K562 (cell line): ENCODE measurements around the gene SLC25A21. TPM values are rescaled to one million over a fixed set of nuclear protein-coding genes. Genes with fewer than 3 reads are reported as not detected.

Experiments
- ATAC-seq: fragments of 200-7000 bp; cut with Tn5 transposase; 3 replicates; pipeline ENCODE4 v1.9.1; 2020; ENCODE audit warnings: moderate library complexity
- BruUV-seq: library from RNA; stranded (reverse); fragments of 400-500 nt; replicated peaks from 2 replicates; lab custom pipeline; 2021; lab: Mats Ljungman, UMichigan
- CTCF ChIA-PET: fragments of 300-600 bp; formaldehyde crosslinking; extraction: SDS; loops from one replicate; lab custom pipeline; 2021; ENCODE audit warnings: low intra/inter-chr PET ratio; lab: Yijun Ruan, JAX
- POLR2A ChIA-PET: fragments of 300-600, 350-650 bp; sonication (Branson Sonifier 250); formaldehyde crosslinking; extraction: SDS; loops from one replicate; lab custom pipeline; 2021; ENCODE audit warnings: antibody characterized with exemption, inconsistent platforms; lab: Yijun Ruan, JAX
- DNase-seq, 4 experiments: peaks; one replicate each; pipeline versions ENCODE4 v3.0.0 to v3.0.0-alpha.2; 2011 to 2018; ENCODE audit warnings: low spot score in 3 of 4, mixed read lengths in 3 of 4; ENCODE audit errors: extremely low read depth in 1 of 4
- FAIRE-seq: peaks from 2 replicates; lab custom pipeline; 2011; peaks lifted over from hg19 to GRCh38; lab: Jason Lieb, UNC
- H2AFZ ChIP-seq: 2 replicates; pipeline ENCODE4 v1.6.0; 2011; ENCODE audit warnings: low read depth, low read length, control low read depth, inconsistent platforms
- H3K27ac ChIP-seq: fragments of 200-600 bp; 3 replicates; pipeline ENCODE4 v1.8.0; 2011; ENCODE audit warnings: low read depth, mild to moderate bottlenecking, control low read depth, inconsistent platforms, low read length, moderate library complexity, mixed read lengths; ENCODE audit errors: extremely low read depth
- H3K27me3 ChIP-seq, 2 experiments: fragments of 300-600 bp in 1 of 2; 2 replicates in 1 of 2; 3 replicates in 1 of 2; pipeline versions ENCODE4 v1.6.0 to v1.8.0; 2011; ENCODE audit warnings: inconsistent platforms in 2 of 2, low read length in 2 of 2, mild to moderate bottlenecking in 1 of 2, mixed read lengths in 1 of 2, moderate library complexity in 1 of 2; ENCODE audit not compliant: control insufficient read depth in 2 of 2, insufficient read depth in 2 of 2
- H3K36me3 ChIP-seq: fragments of 300-600 bp; 3 replicates; pipeline ENCODE4 v1.8.0; 2011; ENCODE audit warnings: mild to moderate bottlenecking, low read length, inconsistent platforms; ENCODE audit not compliant: control insufficient read depth, insufficient read depth
- H3K4me1 ChIP-seq, 2 experiments: fragments of 200-600 bp in 1 of 2; replicated peaks in 1 of 2; 2 replicates in 1 of 2; 3 replicates in 1 of 2; pipeline versions ENCODE4 v1.5.1 to v1.8.0; 2011; ENCODE audit warnings: inconsistent platforms in 2 of 2, low read length in 2 of 2, mild to moderate bottlenecking in 1 of 2, mixed read lengths in 1 of 2, moderate library complexity in 1 of 2; ENCODE audit not compliant: control insufficient read depth in 2 of 2, insufficient read depth in 2 of 2
- H3K4me2 ChIP-seq: 2 replicates; pipeline ENCODE4 v1.6.1; 2011; ENCODE audit warnings: low read length, control low read depth, inconsistent platforms, mixed read lengths; ENCODE audit not compliant: insufficient read depth
- H3K4me3 ChIP-seq: fragments of 200-600 bp; sonication (generic), shearing (Covaris generic); 2 replicates; pipeline ENCODE4 v1.5.1; 2016; ENCODE audit warnings: control low read depth, inconsistent platforms
- H3K79me2 ChIP-seq: fragments of 200-600 bp; 3 replicates; pipeline ENCODE4 v1.8.0; 2011; ENCODE audit warnings: low read length, inconsistent platforms; ENCODE audit not compliant: control insufficient read depth, insufficient read depth
- H3K9ac ChIP-seq, 2 experiments: 2 replicates each; pipeline versions ENCODE4 v1.6.0 to v1.6.1; 2011; ENCODE audit warnings: low read depth in 2 of 2, low read length in 2 of 2, control low read depth in 1 of 2, inconsistent platforms in 1 of 2, mild to moderate bottlenecking in 1 of 2, mixed read lengths in 1 of 2; ENCODE audit not compliant: insufficient read depth in 1 of 2
- H3K9me1 ChIP-seq: one replicate; pipeline ENCODE4 v1.6.0; 2011; ENCODE audit warnings: inconsistent platforms, mild to moderate bottlenecking, low read length, moderate library complexity; ENCODE audit not compliant: control insufficient read depth, insufficient read depth
- H3K9me3 ChIP-seq: replicated peaks from 2 replicates; pipeline ENCODE4 v1.5.1; 2011; ENCODE audit warnings: low read depth, low read length, inconsistent platforms; ENCODE audit not compliant: control insufficient read depth, insufficient read depth
- H4K20me1 ChIP-seq: replicated peaks from 2 replicates; pipeline ENCODE4 v1.6.1; 2011; ENCODE audit warnings: low read length, inconsistent platforms, mixed read lengths; ENCODE audit not compliant: control insufficient read depth, insufficient read depth
- HNRNPL ChIP-seq: fragments of 200-400 bp; formaldehyde crosslinking; IDR thresholded peaks from 2 replicates; pipeline ENCODE4 v1.6.1; 2017; ENCODE audit warnings: low read depth, mild to moderate bottlenecking, low read length
- MLX ChIP-seq, 2 experiments: fragments of 450-650 bp in 1 of 2; sonication (generic) in 1 of 2; formaldehyde crosslinking; conservative IDR thresholded peaks; 2 replicates each; pipeline versions ENCODE4 v1.4.0 to v1.8.1; 2020 to 2022; ENCODE audit warnings: mild to moderate bottlenecking in 1 of 2, missing genetic modification reagents in 1 of 2
- NCOA6 ChIP-seq: fragments of 450-650 bp; IDR thresholded peaks from 2 replicates; pipeline ENCODE4 v1.6.1; 2017; ENCODE audit warnings: mild to moderate bottlenecking
- PCBP2 ChIP-seq: fragments of 200-400 bp; formaldehyde crosslinking; IDR thresholded peaks from 2 replicates; pipeline ENCODE4 v1.6.1; 2018; ENCODE audit warnings: low read length, low read depth, mild to moderate bottlenecking, moderate library complexity; ENCODE audit not compliant: poor library complexity, severe bottlenecking
- SUPT5H ChIP-seq: fragments of 450-650 bp; IDR thresholded peaks from 2 replicates; pipeline ENCODE4 v1.6.1; 2016
- TGIF2 ChIP-seq: sonication (generic); formaldehyde crosslinking; IDR thresholded peaks from 2 replicates; pipeline ENCODE4 v1.8.1; 2022; ENCODE audit warnings: mild to moderate bottlenecking, missing genetic modification reagents, moderate library complexity
- ZNF354B ChIP-seq: fragments of 250-450 bp; sonication (Bioruptor Pico); IDR thresholded peaks from 2 replicates; pipeline ENCODE4 v1.4.0; 2020
- ZNF41 ChIP-seq: fragments of 250-450 bp; sonication (Bioruptor Pico); conservative IDR thresholded peaks from 2 replicates; pipeline ENCODE4 v1.4.0; 2020; ENCODE audit warnings: mild to moderate bottlenecking
- WGBS: fragments of 100-300 bp; shearing (Covaris generic); methylation state at CpG from one replicate; pipeline ENCODE4 v1.1.6; 2016; ENCODE audit warnings: low coverage, mixed read lengths; ENCODE audit not compliant: insufficient coverage; ENCODE audit errors: missing lambda C conversion rate; 5-methylcytosine and 5-hydroxymethylcytosine counted together
- in situ Hi-C: fragments of 300-500 bp; cut with MboI; formaldehyde crosslinking; loops from 4 replicates; pipeline ENCODE4 v1.15.0; 2018; ENCODE audit warnings: inconsistent platforms, mixed read lengths
- intact Hi-C: fragments of 100-400 bp; cut with micrococcal nuclease; formaldehyde crosslinking; loops from 2 replicates; pipeline ENCODE4 v1.14.2; 2022
- polyA plus RNA-seq, 8 experiments: library from polyadenylated mRNA; depleted of rRNA in 4 of 8; stranded (reverse) in 5 of 8; unstranded in 3 of 8; fragments of >200 nt; fragmentation: Nextera tagmentation in 2 of 8; fragmentation: Illumina TruSeq in 1 of 8; extraction: Ambion mirVana in 2 of 8; extraction: Trizol in 1 of 8; gene quantifications; 2 replicates each; pipeline versions ENCODE4 v1.2.1 to v1.2.3, GENCODE V29; 2011 to 2014; ENCODE audit warnings: inconsistent platforms in 1 of 8, missing spikeins in 1 of 8
- total RNA-seq, 7 experiments: library from RNA; depleted of rRNA in 6 of 7; stranded (reverse); fragments of >200 nt in 6 of 7; fragmentation: Illumina TruSeq in 2 of 7; extraction: Trizol in 2 of 7; gene quantifications; 2 replicates each; pipeline versions ENCODE4 v1.2.1 to v1.2.3, GENCODE V29; 2011 to 2021; ENCODE audit warnings: low replicate concordance in 1 of 7

Gene SLC25A21
- total and polyA plus RNA-seq, 9 of the 15 experiments (the other 6 are each of a cell fraction or from before 2014, with no cell fraction given) = 15.2 to 46.7 (median 28.7) TPM

GRCh38 chr14:36683083-36683724, 489.2 kb downstream of the SLC25A21 start:
- H3K4me1 ChIP-seq = no peaks in the 10 kb centered on the region
- H3K79me2 ChIP-seq = no peaks in the 10 kb centered on the region
- H3K9me3 ChIP-seq = no peaks in the 10 kb centered on the region
- ATAC-seq (no peak), FAIRE-seq (no peak), DNase-seq (no peak)
- H4K20me1 ChIP-seq = no peaks in the 10 kb centered on the region
- in situ Hi-C loops (no loop called here), intact Hi-C loops (no loop called here)
- WGBS = 55% methylated on average over 8 of the region's 9 CpGs
- BruUV-seq = no TSS peak
- H3K36me3 ChIP-seq = peaks cover 9% of the 10 kb centered on the region; the same call in 1 of the 3 replicates
- no peak overlapping the region for H3K9ac ChIP-seq
- no peak for TF ChIP-seq ZNF354B (CRISPR knock-in tag)
- no peak for TF ChIP-seq SUPT5H
- no peak for TF ChIP-seq MLX (CRISPR knock-in tag; conservative IDR thresholded peaks at IDR 0.05)
- H3K27ac ChIP-seq = no peak overlapping the region
- H3K9me1 ChIP-seq = no peaks in the 10 kb centered on the region
- ChIA-PET POLR2A (interaction anchor here (1.5 kb wide), 1 partner anchor 10 kb away, joined by 3 read pairs; no protein-coding TSS in a partner anchor), CTCF (no interaction called here)
- no peak overlapping the region for H2AFZ ChIP-seq
- no peak overlapping the region for H3K4me3 ChIP-seq
- no peak overlapping the region for H3K4me2 ChIP-seq
- H3K27me3 ChIP-seq = no peaks in the 10 kb centered on the region

- H3K4me3 ChIP-seq = no peak overlapping the region
- ChIA-PET POLR2A (interaction anchor here (1.5 kb wide), 1 partner anchor 9 kb away, joined by 3 read pairs; no protein-coding TSS in a partner anchor), CTCF (no interaction called here)
- H2AFZ ChIP-seq = no peak overlapping the region
- BruUV-seq = no TSS peak
- no peak overlapping the region for H3K4me2 ChIP-seq
- H4K20me1 ChIP-seq = no peaks in the 10 kb centered on the region
- FAIRE-seq = no peak
- WGBS = 95% methylated on average over 3 of the region's 4 CpGs
- H3K9me3 ChIP-seq = no peaks in the 10 kb centered on the region
- no peaks in the 10 kb centered on the region for H3K79me2 ChIP-seq
- peaks cover 17% of the 10 kb centered on the region; the same call in 1 of the 3 replicates for H3K36me3 ChIP-seq
- no peak for ATAC-seq
- H3K9ac ChIP-seq = no peak overlapping the region
- TF ChIP-seq ZNF41 (CRISPR knock-in tag) = no peak
- no peak for TF ChIP-seq PCBP2
- TF ChIP-seq HNRNPL = no peak
- TF ChIP-seq TGIF2 (CRISPR knock-in tag) = no peak
- no peak for TF ChIP-seq NCOA6
- intact Hi-C loops (no loop called here), in situ Hi-C loops (no loop called here)
- H3K4me1 ChIP-seq = no peaks in the 10 kb centered on the region
- no peaks in the 10 kb centered on the region for H3K27me3 ChIP-seq
- H3K27ac ChIP-seq = no peak overlapping the region
- no peaks in the 10 kb centered on the region for H3K9me1 ChIP-seq
- DNase-seq = no peak
Measured at GRCh38 chr14:36682338-36682737, 490.1 kb downstream of the SLC25A21 start.
